GM20431 (cell line): ENCODE measurements around the gene DNAJB5.
"Not testable (repeated sequence)": the region's sequence is repeated elsewhere in the genome, so short reads cannot be mapped to it uniquely, and the experiment has no call there.

Experiments
- in situ Hi-C: fragments of 300-500 bp; cut with MseI, MboI; formaldehyde crosslinking; loops from one replicate; pipeline ENCODE4 v1.15.0; 2020; ENCODE audit warnings: low sequenced_read_pairs; ENCODE audit not compliant: unreplicated experiment

DNAJB5 gene

DNA sequence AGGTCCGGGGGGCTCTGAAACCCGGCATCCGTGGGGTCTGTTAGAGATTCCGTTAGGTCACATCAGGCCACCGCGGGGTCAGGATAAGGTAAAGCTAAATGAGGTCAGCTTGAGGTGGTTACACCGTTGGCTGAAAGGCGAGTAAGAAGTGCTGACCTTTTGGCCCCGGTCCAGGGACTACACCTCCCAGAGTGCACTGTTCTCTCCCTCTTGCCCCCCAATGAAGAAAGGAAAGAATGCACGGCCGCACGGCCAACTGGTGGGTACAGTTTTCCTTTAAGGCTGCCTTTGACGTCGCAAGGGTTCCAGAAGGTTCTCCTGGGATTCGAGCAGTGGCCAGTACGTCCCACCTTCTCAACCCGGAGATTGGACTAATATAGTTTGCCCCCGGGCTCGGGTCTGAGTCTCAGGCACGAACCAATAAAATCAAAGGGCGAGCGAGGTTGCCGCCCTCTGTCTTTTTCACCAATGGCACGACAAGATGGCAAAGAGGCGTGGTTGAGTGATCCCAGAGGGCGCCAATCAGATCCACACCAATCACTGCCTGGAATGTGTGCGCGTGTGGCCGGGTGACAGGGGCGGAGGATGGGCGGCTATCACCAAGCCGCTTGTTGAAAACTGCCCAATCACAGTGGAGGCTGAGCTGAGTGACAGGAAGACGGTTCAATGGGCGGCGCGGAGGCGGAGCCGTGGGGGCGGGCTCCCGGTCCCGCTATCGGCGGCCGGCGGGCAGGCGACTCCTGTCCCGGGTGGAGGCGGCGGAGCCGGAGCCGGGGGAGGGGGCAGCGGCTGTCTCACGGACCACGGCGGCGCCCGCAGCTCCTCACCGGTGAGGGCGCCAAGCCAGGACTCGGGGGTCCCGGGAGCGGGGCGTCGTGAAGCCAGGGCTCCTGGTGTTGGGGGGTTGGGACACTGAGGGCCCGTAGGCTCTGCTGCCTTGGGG is at the start of gene DNAJB5:
Gene DNAJB5, plus strand, starts transcription at position 743 of the 943 bp plus-strand sequence. CDS start 886 bp downstream, outside the sequence.
- in situ Hi-C loops: loop anchor here (10.0 kb wide), 1 partner anchor 84 kb away; no protein-coding TSS in a partner anchor

DNA sequence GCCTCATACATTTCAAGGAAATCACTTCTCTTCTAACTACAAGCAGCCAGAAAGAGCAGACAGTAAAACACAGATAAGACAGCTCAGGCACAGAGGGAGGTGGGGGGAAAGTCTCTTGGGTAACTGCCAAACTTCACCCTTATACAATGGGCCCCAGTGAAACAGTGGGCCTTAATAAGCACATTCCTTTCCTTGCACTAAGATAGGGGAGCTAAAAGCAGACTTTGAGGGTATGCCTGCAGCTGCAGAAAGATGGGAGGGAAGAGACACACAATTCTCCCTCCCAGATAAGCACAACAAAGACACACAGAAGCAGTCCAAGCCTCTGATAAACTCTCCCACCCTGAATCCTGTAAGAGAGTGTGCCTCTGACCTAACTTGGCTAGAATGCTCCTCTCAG is 49.6 kb upstream of the DNAJB5 start:
- in situ Hi-C loops: not testable (repeated sequence)

DNA sequence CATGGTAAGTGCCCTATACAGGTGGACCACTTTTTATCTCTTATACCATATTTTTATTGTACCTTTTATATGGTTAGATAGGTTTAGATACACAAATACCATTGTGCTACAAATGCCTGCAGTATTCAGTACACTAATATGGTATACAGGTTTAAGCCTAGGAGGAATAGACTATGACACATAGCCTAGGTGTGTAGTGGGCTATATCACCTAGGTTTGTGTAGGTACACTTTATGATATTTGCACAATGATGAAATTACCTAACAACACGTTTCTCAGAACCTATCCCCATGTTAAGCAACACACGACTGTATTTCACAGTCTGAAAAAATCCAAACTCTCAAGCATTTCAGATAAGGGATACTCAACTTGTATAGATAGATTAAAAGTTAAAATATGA is 41.1 kb upstream of the DNAJB5 start:
- in situ Hi-C loops: no loop called here

DNA sequence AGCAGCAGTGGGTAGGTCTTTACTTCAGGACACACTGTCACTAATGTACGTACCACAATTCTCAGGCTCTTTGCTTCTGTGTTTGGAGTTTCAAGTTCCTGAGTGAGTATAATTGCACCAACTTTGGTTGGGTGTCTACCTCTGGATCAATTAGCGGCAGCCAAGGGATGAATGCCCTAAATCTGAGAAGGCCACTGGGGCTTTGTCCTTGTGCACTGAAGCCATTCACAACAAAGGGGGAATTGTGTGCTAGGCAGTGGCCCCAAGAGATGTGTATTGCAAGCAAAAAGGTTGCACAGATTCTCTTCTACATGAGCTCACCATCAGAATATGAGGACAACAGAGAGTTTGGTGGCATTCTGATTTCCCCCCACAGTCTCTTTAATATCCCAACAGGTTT is 35.3 kb upstream of the DNAJB5 start:
- in situ Hi-C loops: no loop called here

DNA sequence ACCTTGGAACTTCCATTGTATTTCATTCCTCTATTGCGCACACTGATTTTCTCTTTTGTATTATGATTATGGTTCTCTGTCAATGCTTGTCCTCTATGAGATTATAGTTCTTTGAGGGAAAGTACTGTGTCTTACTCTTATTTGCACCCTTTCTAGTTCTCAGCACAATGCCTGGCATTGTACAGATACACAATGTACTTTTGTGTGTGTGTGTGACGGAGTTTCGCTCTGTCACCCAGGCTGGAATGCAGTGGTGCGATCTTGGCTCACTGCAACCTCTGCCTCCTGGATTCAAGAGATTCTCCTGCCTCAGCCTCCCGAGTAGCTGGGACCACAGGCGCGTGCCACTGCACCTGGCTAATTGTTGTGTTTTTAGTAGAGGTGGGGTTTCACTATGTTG is 33.5 kb upstream of the DNAJB5 start:
- in situ Hi-C loops: not testable (repeated sequence)

DNA sequence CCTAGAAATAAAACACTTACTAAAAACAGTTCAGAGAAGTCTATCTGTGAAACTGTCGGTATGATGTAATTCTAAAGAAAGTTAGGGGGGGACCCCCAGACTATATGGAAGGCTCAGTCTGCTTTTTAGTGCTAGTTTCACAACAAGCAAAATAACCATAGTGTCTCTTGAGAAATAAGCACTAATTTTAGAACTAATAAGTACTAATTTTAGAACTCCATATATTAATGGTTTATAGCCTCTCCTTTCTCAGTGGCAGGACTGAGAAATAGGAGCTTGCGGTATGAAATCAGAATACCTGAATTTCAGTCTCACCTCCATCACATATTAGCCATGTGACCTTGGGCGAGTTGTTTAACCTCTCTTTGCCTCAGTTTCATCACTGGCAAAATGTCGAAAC is 32.9 kb upstream of the DNAJB5 start:
- in situ Hi-C loops: no loop called here

DNA sequence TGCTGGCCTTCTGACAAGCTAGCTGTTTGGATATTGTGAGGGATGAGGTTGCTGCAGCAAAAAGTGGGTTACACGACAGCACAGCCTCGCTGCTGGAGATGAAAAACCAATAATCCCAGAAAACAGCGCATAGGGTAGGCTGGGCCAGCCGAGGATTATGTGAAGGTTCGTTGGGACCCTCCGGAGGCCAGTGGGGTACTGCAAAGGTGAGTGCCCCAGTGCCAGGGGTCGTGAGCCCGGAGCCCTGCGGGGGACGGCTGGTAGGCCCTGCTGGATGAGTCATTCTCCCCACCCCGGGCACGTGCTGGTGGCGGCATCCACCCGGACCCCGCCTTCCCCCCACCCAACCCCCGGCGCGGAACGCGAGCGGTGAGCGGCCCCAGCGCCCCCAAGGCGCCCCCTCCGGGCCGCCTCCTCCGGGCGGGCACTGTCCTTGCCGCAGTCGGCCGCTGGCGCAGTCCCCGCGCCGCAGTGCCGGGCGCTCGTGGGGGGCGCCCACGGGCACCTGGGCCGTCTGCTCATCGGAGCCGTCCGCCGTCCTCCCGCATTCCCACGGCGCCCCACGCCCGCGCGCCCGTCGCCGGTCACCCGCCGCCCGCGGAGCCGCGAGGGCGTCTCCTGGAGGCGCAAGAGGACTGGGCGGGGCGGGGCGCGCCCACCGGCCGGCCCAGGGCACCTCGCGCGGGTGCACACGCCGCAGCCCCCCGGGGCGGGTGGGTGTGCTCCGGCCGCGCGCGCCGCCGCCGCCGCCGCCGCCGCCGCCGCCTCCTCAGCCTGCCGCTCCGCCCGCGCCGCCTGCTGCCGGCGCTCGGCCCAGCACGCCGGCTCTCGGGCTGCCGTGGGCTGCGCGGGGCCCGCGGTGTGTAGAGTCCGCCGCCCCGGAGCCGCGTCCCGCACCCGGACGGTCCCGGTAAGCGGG is 31.8 kb upstream of the DNAJB5 start, which contains the start of gene PHF24:
Gene PHF24, plus strand, starts transcription at position 794 of the 919 bp plus-strand sequence. CDS start 13,014 bp downstream, outside the sequence.
- in situ Hi-C loops: no loop called here

DNA sequence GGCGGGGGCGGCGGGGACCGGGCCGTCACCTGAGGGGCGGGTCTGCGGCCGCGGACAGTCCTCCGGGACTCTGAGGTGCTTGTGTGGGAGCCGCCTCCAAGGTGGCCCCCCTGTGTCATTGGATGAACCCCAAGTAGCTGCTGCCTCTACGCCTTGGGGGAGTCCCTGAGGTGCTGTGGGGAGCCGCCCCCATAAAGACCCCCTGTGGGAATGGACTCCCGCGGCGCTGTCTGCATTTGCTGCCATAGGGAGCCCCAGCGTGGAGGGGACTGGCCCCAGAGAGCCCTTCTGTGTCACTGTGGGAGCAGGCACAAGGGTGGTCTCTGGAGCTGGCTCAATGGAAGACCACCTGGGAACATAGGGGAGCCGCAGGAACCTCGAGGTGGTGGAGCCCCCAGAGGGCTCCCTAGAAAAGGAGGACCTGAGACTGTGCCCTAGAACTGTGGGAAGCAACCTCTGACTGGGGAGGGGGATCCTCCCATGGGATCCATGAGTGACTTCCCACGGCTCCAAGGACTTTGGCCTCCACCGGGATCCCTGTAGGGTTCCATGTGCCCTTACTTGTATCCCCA is 31.0 kb upstream of the DNAJB5 start:
- in situ Hi-C loops: no loop called here

DNA sequence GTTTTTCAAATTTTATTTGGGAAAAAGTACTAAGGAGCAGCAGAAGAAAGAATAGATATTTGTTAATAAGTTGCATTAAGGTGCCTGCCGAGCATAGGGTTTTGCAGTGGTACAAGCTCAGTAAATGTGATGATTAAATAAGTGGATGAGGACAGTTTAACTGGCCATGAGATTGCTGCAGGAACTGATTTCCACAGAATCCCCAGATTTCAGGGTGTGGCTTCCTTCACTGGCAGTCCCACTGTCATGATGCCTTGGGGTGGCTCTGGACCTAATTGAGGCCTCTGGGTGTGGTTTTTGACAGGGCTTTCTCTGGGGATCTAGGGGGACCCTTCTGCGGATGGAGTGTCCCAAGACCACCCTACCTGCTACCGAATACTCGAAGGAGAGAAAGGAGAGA is 30.1 kb upstream of the DNAJB5 start:
- in situ Hi-C loops: no loop called here

DNA sequence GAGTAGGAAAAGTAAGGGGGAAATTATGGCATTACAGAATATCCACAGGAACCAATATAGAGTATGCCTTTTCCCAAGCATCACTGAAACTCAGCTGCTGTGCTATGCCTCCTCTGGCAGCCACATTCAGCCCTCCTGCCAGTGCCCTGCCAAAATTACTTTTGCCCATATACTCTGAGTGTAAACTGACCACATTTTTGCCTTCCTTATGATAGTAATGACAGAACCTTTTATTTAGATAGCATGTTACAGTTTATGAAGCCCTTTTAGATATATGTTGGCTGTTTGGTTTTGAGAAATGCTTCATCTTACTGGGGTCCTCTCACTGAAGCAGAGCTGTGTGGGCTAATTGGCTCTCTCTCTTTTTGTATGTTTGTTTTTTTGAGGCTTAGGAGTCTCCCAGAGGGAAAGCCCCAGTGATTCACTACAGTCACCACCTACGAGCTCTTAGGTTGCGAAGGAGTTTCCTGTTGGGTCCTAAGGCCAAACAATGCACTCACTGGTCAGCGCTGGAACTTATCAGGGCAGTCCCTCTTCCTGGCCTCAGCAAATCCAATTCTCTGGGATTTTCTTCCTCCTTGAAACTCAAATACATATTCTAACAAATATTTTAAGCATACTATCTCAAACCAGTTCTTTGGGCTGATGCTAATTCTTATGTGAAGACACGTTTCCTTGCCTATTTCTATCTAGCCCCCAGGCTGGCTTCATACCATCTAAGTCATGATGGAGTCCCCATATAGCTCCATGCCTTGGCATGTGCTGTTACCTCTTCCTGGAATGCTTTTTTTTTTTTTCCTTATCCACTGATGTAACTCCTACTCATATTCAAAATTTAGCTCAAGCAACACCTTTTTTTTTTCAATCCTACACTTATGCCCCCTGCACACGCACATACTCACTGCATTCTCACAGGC is 27.7 kb upstream of the DNAJB5 start:
- in situ Hi-C loops: no loop called here

DNA sequence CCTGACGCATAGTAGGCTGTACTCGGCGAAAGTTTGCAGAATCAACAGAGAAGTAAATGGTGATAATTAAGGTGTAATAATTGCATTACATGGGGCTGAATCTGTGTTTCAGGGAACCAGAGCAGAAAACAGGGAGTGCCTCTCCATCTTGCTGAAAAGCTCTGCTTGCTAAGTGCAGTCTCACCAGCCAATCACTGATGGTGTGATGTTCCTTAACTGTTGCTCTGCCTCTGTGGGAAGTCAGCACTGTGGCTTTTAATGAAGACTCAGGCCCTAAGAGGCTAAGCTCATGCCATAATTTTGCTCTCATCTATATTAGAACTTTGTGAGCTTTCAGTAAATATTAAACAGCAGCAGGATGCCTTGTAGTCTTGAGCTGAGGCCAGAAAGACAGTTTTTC is 27.0 kb upstream of the DNAJB5 start:
- in situ Hi-C loops: no loop called here

DNA sequence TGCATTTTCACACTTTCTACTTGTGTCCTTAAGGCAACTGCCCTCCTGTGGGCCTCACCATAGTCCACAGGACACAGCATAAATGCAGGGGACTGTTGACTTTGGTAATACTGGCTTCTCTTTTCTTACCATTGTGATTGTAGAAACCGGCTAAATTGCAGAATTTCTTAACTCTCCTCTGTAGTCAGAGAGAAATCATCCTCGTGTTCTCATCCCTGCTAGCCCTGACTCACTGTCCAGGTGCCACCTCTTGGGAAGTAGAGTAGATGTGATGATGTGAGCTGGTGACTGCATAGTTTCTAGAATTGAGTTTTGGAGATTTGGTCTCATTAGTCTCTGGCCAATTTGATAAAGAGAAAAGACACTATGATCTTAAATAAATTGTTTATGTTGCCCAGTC is 26.0 kb upstream of the DNAJB5 start:
- in situ Hi-C loops: no loop called here

DNA sequence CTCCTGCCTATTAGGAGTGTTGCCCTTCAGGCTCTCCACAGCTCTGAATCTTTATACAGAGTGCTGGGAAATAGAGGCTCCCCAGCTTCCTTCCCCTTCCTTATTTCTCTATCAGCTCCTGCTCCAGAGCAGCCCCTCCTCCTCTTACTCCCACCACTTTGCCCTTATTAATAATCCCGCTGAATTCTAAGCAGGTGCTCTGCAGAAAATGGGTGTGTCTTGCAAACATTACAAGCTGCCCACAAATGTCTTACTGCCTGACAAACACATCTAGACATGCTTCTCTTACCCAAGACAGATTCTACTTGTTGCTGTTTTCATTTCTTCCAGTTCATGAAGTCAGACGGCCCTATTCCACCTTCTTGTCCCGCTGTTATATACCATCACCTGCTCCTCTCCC is 25.1 kb upstream of the DNAJB5 start:
- in situ Hi-C loops: no loop called here

DNA sequence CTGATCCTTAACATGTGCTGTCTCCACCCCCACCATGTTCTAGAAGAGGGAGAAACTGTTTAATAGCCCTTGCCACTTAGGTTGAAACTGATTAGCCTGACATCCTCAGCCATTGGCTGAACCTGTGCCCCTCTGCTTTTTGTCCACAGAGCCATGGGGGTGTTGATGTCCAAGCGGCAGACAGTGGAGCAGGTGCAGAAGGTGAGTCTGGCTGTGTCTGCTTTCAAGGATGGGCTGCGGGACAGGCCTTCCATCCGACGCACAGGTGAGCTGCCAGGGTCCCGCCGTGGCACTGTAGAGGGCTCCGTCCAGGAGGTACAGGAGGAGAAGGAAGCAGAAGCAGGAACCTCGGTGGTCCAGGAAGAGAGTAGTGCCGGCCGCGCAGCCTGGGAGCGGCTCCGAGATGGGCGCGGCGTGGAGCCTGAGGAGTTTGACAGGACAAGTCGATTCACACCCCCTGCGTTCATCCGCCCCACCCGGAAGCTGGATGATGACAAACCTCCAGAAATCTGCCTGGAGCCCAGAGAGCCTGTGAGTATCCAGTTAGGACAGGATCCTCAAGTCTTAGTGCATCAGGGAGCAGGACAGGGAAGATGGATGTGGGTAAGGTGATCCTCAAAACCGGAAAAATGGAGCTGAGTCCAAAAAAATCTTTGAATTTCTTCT is 18.3 kb upstream of the DNAJB5 start:
- in situ Hi-C loops: no loop called here

DNA sequence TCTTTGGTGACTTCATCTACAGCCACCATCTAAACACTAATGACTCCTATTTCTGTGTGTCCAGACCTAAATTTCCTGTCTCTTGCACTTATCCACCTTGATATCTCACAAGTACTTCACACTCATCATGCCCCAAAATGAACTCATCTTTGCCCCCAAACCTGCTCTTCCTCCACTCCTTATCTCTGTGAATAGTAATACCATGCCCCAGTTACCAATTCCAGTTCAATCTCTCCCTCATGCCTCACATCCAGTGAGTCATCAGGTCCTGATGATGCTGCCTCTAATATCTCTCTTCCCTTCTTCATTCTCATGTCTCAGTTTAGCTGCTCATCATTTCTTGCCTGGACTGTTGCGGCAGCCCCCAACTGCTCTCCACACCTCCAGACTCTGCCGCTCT is 14.9 kb upstream of the DNAJB5 start:
- in situ Hi-C loops: no loop called here

DNA sequence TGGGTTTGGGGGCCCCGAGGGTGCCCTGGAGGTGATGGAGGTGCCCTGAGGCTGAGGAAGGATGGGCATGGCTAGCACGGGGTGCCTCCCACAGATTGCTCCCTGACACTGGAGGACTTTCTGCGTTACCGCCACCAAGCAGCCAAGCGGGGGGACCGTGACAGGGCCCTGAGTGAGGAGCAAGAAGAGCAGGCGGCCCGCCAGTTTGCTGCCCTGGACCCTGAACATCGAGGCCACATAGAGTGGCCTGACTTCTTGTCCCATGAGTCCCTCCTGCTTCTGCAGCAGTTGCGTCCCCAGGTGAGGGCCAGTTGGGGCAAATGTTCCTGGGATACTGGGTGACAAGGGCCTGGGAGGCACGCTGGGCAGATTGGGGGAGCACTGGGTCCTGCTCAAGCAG is 13.1 kb upstream of the DNAJB5 start:
- in situ Hi-C loops: no loop called here

DNA sequence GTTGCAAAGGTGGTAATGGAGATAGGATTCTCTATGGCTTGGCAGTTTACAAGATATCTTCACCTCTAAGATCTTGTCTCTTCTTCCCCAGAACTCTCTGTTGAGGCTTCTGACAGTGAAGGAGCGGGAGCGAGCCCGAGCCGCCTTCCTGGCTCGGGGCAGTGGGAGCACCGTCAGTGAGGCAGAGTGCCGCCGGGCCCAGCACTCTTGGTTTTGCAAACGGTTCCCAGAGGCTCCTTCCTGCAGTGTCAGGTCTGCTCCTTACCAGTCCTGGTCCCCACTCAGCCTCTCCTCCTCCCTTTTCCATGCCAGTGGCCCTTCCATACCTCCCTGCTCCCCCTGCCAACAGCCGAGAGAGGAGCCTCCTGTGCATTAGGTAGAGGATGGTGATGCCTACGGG is 12.6 kb upstream of the DNAJB5 start:
- in situ Hi-C loops: no loop called here

DNA sequence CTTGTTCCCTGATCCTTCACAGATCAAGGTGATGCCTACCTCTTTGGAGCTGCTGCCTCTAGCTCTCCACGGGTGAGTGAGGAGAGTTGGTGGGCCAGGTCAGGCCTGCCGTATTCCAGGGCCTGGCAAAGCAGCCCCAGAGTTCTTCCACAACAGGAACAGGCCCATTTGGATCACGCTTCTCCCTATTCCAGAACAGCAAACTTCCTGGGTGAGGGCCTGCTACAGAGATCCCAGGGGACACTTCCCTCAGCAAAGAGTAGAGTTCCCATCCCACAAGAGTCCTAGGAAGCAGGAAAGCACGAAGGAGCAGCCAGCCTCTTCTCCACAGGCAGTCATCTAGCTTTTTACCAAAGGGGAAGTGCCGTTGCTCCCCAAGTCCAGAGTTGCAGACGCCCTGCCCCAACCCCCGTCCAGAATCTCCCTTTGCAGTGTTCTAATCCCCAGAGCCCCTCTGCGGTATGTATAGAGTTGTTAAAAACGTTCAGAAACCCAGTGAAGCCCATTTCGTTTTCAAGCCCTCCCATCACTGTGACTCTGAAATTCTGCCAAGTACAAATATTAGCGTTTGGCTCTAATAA is 9.3 kb upstream of the DNAJB5 start:
- in situ Hi-C loops: loop anchor here (10.0 kb wide), 1 partner anchor 75 kb away; no protein-coding TSS in a partner anchor
